H9 (cell line): Measurements from ENCODE around the gene PCYT2. TPM values are rescaled to one million over a fixed set of nuclear protein-coding genes. Genes with fewer than 3 reads are reported as not detected.

Experiments
- DNase-seq: peaks from one replicate; pipeline ENCODE4 v3.0.0-alpha.2; 2017
- H2AFZ ChIP-seq: one replicate; pipeline ENCODE4 v1.6.1; 2013; ENCODE audit warnings: mild to moderate bottlenecking, low read length, control low read depth, moderate library complexity
- H2AK5ac ChIP-seq: 2 replicates; pipeline ENCODE4 v1.6.1; 2013; ENCODE audit warnings: low read length, control low read depth, mixed read lengths; ENCODE audit not compliant: insufficient read length
- H2BK120ac ChIP-seq: one replicate; pipeline ENCODE4 v1.6.1; 2013; ENCODE audit warnings: low read depth, mild to moderate bottlenecking, low read length, control low read depth, inconsistent platforms; ENCODE audit not compliant: poor library complexity, severe bottlenecking
- H2BK12ac ChIP-seq: 2 replicates; pipeline ENCODE4 v1.6.1; 2013; ENCODE audit warnings: low read length, control low read depth, mixed read lengths, low read depth; ENCODE audit not compliant: insufficient read length
- H2BK15ac ChIP-seq: 2 replicates; pipeline ENCODE4 v1.6.1; 2013; ENCODE audit warnings: low read depth, low read length, control low read depth
- H2BK20ac ChIP-seq: one replicate; pipeline ENCODE4 v1.6.1; 2013; ENCODE audit warnings: low read depth, mild to moderate bottlenecking, low read length, control low read depth, inconsistent platforms; ENCODE audit not compliant: poor library complexity, severe bottlenecking
- H2BK5ac ChIP-seq: 2 replicates; pipeline ENCODE4 v1.6.1; 2013; ENCODE audit warnings: low read length, control low read depth, mixed read lengths; ENCODE audit not compliant: insufficient read length
- H3K14ac ChIP-seq: 2 replicates; pipeline ENCODE4 v1.6.1; 2013; ENCODE audit warnings: low read length, control low read depth; ENCODE audit not compliant: insufficient read depth
- H3K18ac ChIP-seq: 2 replicates; pipeline ENCODE4 v1.6.1; 2013; ENCODE audit warnings: low read depth, mild to moderate bottlenecking, mixed read lengths, low read length, control low read depth; ENCODE audit not compliant: insufficient read length
- H3K23ac ChIP-seq: 2 replicates; pipeline ENCODE4 v1.6.1; 2013; ENCODE audit warnings: low read length, control low read depth, mixed read lengths, low read depth; ENCODE audit not compliant: insufficient read length
- H3K23me2 ChIP-seq: 2 replicates; pipeline ENCODE4 v1.6.1; 2013; ENCODE audit warnings: low read depth, mild to moderate bottlenecking, mixed read lengths, low read length, control low read depth; ENCODE audit not compliant: insufficient read length, poor library complexity, severe bottlenecking
- H3K27ac ChIP-seq: 2 replicates; pipeline ENCODE4 v1.5.1; 2013; ENCODE audit warnings: low read length, control low read depth, mixed read lengths, low read depth; ENCODE audit not compliant: insufficient read length
- H3K27me3 ChIP-seq: 2 replicates; pipeline ENCODE4 v1.6.1; 2013; ENCODE audit warnings: low read length, control low read depth, inconsistent platforms; ENCODE audit not compliant: insufficient read depth
- H3K4ac ChIP-seq: 2 replicates; pipeline ENCODE4 v1.6.1; 2013; ENCODE audit warnings: low read depth, mild to moderate bottlenecking, control low read depth, inconsistent platforms, low read length, moderate library complexity
- H3K4me1 ChIP-seq: 2 replicates; pipeline ENCODE4 v1.6.1; 2013; ENCODE audit warnings: low read length, control low read depth, inconsistent platforms; ENCODE audit not compliant: insufficient read depth
- H3K4me2 ChIP-seq: 2 replicates; pipeline ENCODE4 v1.6.1; 2013; ENCODE audit warnings: low read length, control low read depth, mixed read lengths; ENCODE audit not compliant: insufficient read length, insufficient read depth
- H3K56ac ChIP-seq: 2 replicates; pipeline ENCODE4 v1.6.1; 2013; ENCODE audit warnings: low read depth, mild to moderate bottlenecking, mixed read lengths, low read length, control low read depth; ENCODE audit not compliant: insufficient read length
- H3K79me1 ChIP-seq: 2 replicates; pipeline ENCODE4 v1.6.1; 2013; ENCODE audit warnings: low read depth, mild to moderate bottlenecking, moderate library complexity, low read length, control low read depth, inconsistent platforms; ENCODE audit not compliant: insufficient read depth, poor library complexity, severe bottlenecking
- H3K79me2 ChIP-seq: 2 replicates; pipeline ENCODE4 v1.6.1; 2013; ENCODE audit warnings: low read length, control low read depth, inconsistent platforms; ENCODE audit not compliant: insufficient read depth
- H3K9ac ChIP-seq: 2 replicates; pipeline ENCODE4 v1.6.1; 2013; ENCODE audit warnings: low read length, control low read depth, mixed read lengths; ENCODE audit not compliant: insufficient read length; ENCODE audit errors: extremely low read depth
- H3K9me3 ChIP-seq: one replicate; pipeline ENCODE4 v1.6.1; 2013; ENCODE audit warnings: low read depth, low read length, inconsistent platforms; ENCODE audit not compliant: control insufficient read depth
- H3T11ph ChIP-seq: one replicate; pipeline ENCODE4 v1.6.1; 2013; ENCODE audit warnings: mild to moderate bottlenecking, low read length, control low read depth, inconsistent platforms
- H4K20me1 ChIP-seq: one replicate; pipeline ENCODE4 v1.6.1; 2013; ENCODE audit not compliant: control insufficient read depth, insufficient read length, insufficient read depth
- H4K5ac ChIP-seq: 2 replicates; pipeline ENCODE4 v1.6.1; 2013; ENCODE audit warnings: low read depth, mild to moderate bottlenecking, mixed read lengths, low read length, control low read depth; ENCODE audit not compliant: insufficient read length
- H4K8ac ChIP-seq: replicated peaks from 2 replicates; pipeline ENCODE4 v1.6.1; 2013; ENCODE audit warnings: low read length, control low read depth, mixed read lengths, low read depth; ENCODE audit not compliant: insufficient read length
- H4K91ac ChIP-seq: 2 replicates; pipeline ENCODE4 v1.6.1; 2013; ENCODE audit warnings: low read depth, mild to moderate bottlenecking, moderate library complexity, mixed read lengths, low read length, control low read depth; ENCODE audit not compliant: insufficient read length
- H3K27ac Mint-ChIP-seq, 3 experiments: 2 replicates in 2 of 3; 3 replicates in 1 of 3; pipeline ENCODE4 v1.8.0; 2020 to 2021; ENCODE audit warnings: mixed read lengths in 3 of 3, mild to moderate bottlenecking in 1 of 3, moderate library complexity in 1 of 3
- H3K27me3 Mint-ChIP-seq: 2 replicates; pipeline ENCODE4 v1.8.0; 2021; ENCODE audit warnings: low read depth, mild to moderate bottlenecking, moderate library complexity, mixed read lengths
- H3K36me3 Mint-ChIP-seq, 3 experiments: 2 replicates in 2 of 3; 3 replicates in 1 of 3; pipeline ENCODE4 v1.8.0; 2020 to 2021; ENCODE audit warnings: low read depth in 3 of 3, mixed read lengths in 3 of 3; ENCODE audit not compliant: insufficient read depth in 1 of 3
- H3K4me1 Mint-ChIP-seq, 2 experiments: 2 replicates each; pipeline ENCODE4 v1.8.0; 2020; ENCODE audit warnings: mixed read lengths in 2 of 2
- H3K4me3 Mint-ChIP-seq, 2 experiments: 2 replicates in 1 of 2; 3 replicates in 1 of 2; pipeline ENCODE4 v1.8.0; 2020 to 2021; ENCODE audit warnings: mild to moderate bottlenecking in 2 of 2, mixed read lengths in 2 of 2, moderate library complexity in 1 of 2
- H3K9me3 Mint-ChIP-seq, 2 experiments: 2 replicates in 1 of 2; 3 replicates in 1 of 2; pipeline ENCODE4 v1.8.0; 2020; ENCODE audit warnings: mild to moderate bottlenecking in 2 of 2, mixed read lengths in 2 of 2, moderate library complexity in 1 of 2
- whole genome bisulfite sequencing: extraction: QIAGEN DNeasy Blood & Tissue Kit; methylation state at CpG from one replicate; pipeline ENCODE4 v1.1.7; 2013; ENCODE audit warnings: missing lambda C conversion rate, low lambda C conversion rate, mixed read lengths; ENCODE audit not compliant: insufficient read length; ENCODE audit errors: extremely low coverage; 5-methylcytosine and 5-hydroxymethylcytosine counted together
- total RNA-seq: library from RNA; stranded (reverse); gene quantifications from 2 replicates; pipeline ENCODE4 v1.2.1, GENCODE V29; 2021
- TF ChIP-seq, protein P1 (sequence below): fragments of 200-600 bp; sonication (generic); conservative IDR thresholded peaks from 3 replicates; pipeline ENCODE4 v1.8.0; 2021; ENCODE audit warnings: antibody characterized with exemption, mild to moderate bottlenecking

PCYT2 gene
- total RNA-seq, 1 experiment from 2014 or later = 24.5 TPM

DNA sequence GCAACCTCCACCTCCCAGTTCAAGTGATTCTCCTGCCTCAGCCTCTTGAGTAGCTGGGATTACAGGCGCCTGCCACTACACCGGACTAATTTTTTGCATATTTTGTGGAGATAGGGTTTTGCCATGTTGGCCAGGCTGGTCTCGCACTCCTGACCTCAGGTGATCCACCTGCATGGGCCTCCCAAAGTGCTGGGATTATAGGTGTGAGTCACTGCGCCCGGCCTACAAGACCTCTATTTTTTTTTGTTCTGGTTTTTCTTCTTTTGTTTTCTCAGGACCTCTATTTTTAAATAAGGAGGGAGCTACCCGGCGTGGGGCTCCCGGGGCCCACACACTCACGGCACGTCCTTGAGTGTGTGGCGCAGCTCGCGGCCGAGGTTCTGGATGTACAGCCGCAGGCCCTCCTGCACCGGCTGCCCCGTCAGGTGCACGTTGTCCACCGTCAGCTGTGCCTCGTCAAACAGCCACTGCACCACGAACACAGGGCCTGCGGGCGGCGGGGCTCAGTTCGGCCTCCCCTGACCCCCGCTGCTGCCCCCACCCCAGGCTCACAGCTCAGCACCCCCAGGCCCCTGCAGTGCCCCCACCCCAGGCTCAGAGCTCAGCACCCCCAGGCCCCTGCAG, 44.0 kb upstream of the PCYT2 start:
- Histone ChIP-seq H2BK15ac (no peak overlapping the region), H3K4ac (no peak overlapping the region), H4K5ac (no peak overlapping the region), H4K8ac (no peak overlapping the region), H3K79me1 (no peaks in the 10 kb centered on the region), H3K23ac (no peak overlapping the region), H2AK5ac (no peak overlapping the region), H3K14ac (no peak overlapping the region), H2BK5ac (no peak overlapping the region), H4K91ac (no peak overlapping the region), H3K9me3 (no peaks in the 10 kb centered on the region), H3K79me2 (no peaks in the 10 kb centered on the region), H3K56ac (no peak overlapping the region), H4K20me1 (no peaks in the 10 kb centered on the region), H3K4me2 (no peak overlapping the region), H3K27me3 (peaks cover 19% of the 10 kb centered on the region; the same call in 1 of the 2 replicates), H3K4me1 (no peaks in the 10 kb centered on the region), H3K18ac (no peak overlapping the region), H2BK12ac (no peak overlapping the region), H3T11ph (no peak overlapping the region), H2BK20ac (no peak overlapping the region), H3K9ac (no peak overlapping the region), H3K23me2 (peaks cover 1% of the 10 kb centered on the region), H2AFZ (no peak overlapping the region), H2BK120ac (no peak overlapping the region), H3K27ac (no peak overlapping the region)
- no peak overlapping the region for H3K27ac Mint-ChIP-seq
- peaks cover 65% of the 10 kb centered on the region for H3K27me3 Mint-ChIP-seq
- TF ChIP-seq, protein P1, sequence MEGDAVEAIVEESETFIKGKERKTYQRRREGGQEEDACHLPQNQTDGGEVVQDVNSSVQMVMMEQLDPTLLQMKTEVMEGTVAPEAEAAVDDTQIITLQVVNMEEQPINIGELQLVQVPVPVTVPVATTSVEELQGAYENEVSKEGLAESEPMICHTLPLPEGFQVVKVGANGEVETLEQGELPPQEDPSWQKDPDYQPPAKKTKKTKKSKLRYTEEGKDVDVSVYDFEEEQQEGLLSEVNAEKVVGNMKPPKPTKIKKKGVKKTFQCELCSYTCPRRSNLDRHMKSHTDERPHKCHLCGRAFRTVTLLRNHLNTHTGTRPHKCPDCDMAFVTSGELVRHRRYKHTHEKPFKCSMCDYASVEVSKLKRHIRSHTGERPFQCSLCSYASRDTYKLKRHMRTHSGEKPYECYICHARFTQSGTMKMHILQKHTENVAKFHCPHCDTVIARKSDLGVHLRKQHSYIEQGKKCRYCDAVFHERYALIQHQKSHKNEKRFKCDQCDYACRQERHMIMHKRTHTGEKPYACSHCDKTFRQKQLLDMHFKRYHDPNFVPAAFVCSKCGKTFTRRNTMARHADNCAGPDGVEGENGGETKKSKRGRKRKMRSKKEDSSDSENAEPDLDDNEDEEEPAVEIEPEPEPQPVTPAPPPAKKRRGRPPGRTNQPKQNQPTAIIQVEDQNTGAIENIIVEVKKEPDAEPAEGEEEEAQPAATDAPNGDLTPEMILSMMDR = no peak
- DNase-seq = no peak
- no CpG with 5 or more reads among the region's 26 CpGs for WGBS
- peaks cover 0 to 4% of the 10 kb centered on the region in 2 experiments; a peak in 1 of 5 replicates for H3K9me3 Mint-ChIP-seq
- H3K4me3 Mint-ChIP-seq = no peak overlapping the region; a peak in 2 of 5 replicates
- peaks cover 0 to 8% of the 10 kb centered on the region in 2 experiments; a peak in 1 of 4 replicates for H3K4me1 Mint-ChIP-seq
- H3K36me3 Mint-ChIP-seq = no peaks in the 10 kb centered on the region; a peak in 1 of 7 replicates
